Measurements from ENCODE around the gene MRPL39. TPM values are rescaled to one million over a fixed set of nuclear protein-coding genes. Genes with fewer than 3 reads are reported as not detected.

Gene MRPL39
- total and polyA plus RNA-seq, 2 of the 4 experiments (the other 2 are of a cell fraction): 15.2 to 20.6 TPM

- TF ChIP-seq SMC3 (IDR thresholded peaks at IDR 0.05; ENCODE audit: low read depth, low read length) (peak; percentile 50), ELK1 (IDR thresholded peaks at IDR 0.05; ENCODE audit: borderline replicate concordance, low read depth, low read length) (no peak), MXI1 (IDR thresholded peaks at IDR 0.05; ENCODE audit: borderline replicate concordance, low read depth, low read length) (0 out of 2 replicates have a peak, but pooled peaks have one; percentile 52)
Observed at GRCh38 chr21:25607151-25608043, at the start of gene MRPL39 (continued).

GRCh38 chr21:25656412-25656811 is 49.1 kb upstream of the MRPL39 start:
- dilution Hi-C loops (cut with HindIII; ENCODE audit: low sequenced_read_pairs, unreplicated experiment): no loop called here
- no peak overlapping the region for H3K4ac ChIP-seq (ENCODE audit: low read depth, low read length)
- no peak overlapping the region for H2BK5ac ChIP-seq (ENCODE audit: low read depth, low read length, poor library complexity, severe bottlenecking)
- intact Hi-C loops (cut with micrococcal nuclease): no loop called here
- H2AK9ac ChIP-seq (replicated peaks; ENCODE audit: low read depth, low read length, poor library complexity): no peak overlapping the region
- H3K36me3 ChIP-seq (ENCODE audit: control insufficient read depth, insufficient read depth, low read length): no peaks in the 10 kb centered on the region
- no peak overlapping the region for H3K9ac ChIP-seq (ENCODE audit: low read depth, low read length)
- POLR2A ChIA-PET (ENCODE audit: unreplicated experiment): no interaction called here
- no peak overlapping the region for H3K56ac ChIP-seq (ENCODE audit: extremely low read depth, insufficient read depth, low read length)
- no TSS peak for BruUV-seq (replicated peaks)
- H4K8ac ChIP-seq (ENCODE audit: low read depth in 2 of 2, low read length in 2 of 2): no peak overlapping the region
- TF ChIP-seq CTCF (conservative IDR thresholded peaks at IDR 0.05; ENCODE audit: low read depth, low read length): no peak
- no peak for TF ChIP-seq RFX5 (IDR thresholded peaks at IDR 0.05; ENCODE audit: low read depth, low read length)
- no peak for TF ChIP-seq CEBPB (IDR thresholded peaks at IDR 0.05; ENCODE audit: low read depth, low read length)
- TF ChIP-seq POLR2A (IDR thresholded peaks at IDR 0.05; ENCODE audit: low read depth, low read length): no peak
- TF ChIP-seq RCOR1 (IDR thresholded peaks at IDR 0.05; ENCODE audit: insufficient replicate concordance, low read length): no peak
- TF ChIP-seq SMC3 (IDR thresholded peaks at IDR 0.05; ENCODE audit: low read depth, low read length): no peak
- H4K5ac ChIP-seq (ENCODE audit: low read depth, low read length): no peak overlapping the region
- H3K9me1 ChIP-seq (ENCODE audit: insufficient read depth, low read length): no peaks in the 10 kb centered on the region
- no CpG with 5 or more reads among the region's 2 CpGs for WGBS, 2 experiments (ENCODE audit: extremely low coverage in 2 of 2, insufficient read length in 1 of 2)
- in situ Hi-C loops (cut with MboI; ENCODE audit: low sequenced_read_pairs): no loop called here
- H3K27ac ChIP-seq (ENCODE audit: insufficient read depth, low read length): no peak overlapping the region
- no peak for DNase-seq
- H3K27me3 ChIP-seq (ENCODE audit: control insufficient read depth, insufficient read depth, low read length): no peaks in the 10 kb centered on the region
- no peak overlapping the region for H4K91ac ChIP-seq (ENCODE audit: insufficient read depth, low read depth, low read length)
- no peaks in the 10 kb centered on the region for H3K9me3 ChIP-seq (ENCODE audit: control insufficient read depth, insufficient read depth, low read length)
- H2BK15ac ChIP-seq (ENCODE audit: low read depth, low read length): no peak overlapping the region
- H3K4me3 ChIP-seq (ENCODE audit: insufficient read depth, low read depth, low read length): no peak overlapping the region
- H3K4me1 ChIP-seq (ENCODE audit: control insufficient read depth, insufficient read depth, low read length): no peaks in the 10 kb centered on the region
- H2AFZ ChIP-seq (replicated peaks; ENCODE audit: low read length, poor library complexity): no peak overlapping the region
- no peak overlapping the region for H3K4me2 ChIP-seq (ENCODE audit: low read depth, low read length)
- H3K18ac ChIP-seq (ENCODE audit: low read depth, low read length): no peak overlapping the region
- H3K14ac ChIP-seq (replicated peaks; ENCODE audit: low read depth, low read length): no peak overlapping the region
- no peak overlapping the region for H2BK120ac ChIP-seq (ENCODE audit: low read depth, low read length)
- H2BK20ac ChIP-seq (ENCODE audit: low read depth, low read length): no peak overlapping the region
- no peak overlapping the region for H2AK5ac ChIP-seq (ENCODE audit: low read depth, low read length)
- no peak overlapping the region for H3K23ac ChIP-seq (ENCODE audit: low read depth, low read length)
- ATAC-seq (ENCODE audit: low read depth): no peak
- CTCF ChIA-PET: interaction anchor here (0.6 kb wide), 1 partner anchor 28 kb away, joined by 4 read pairs; no protein-coding TSS in a partner anchor
- no peaks in the 10 kb centered on the region for H3K79me1 ChIP-seq (ENCODE audit: low read depth in 1 of 2, low read length in 2 of 2)
- H4K20me1 ChIP-seq (ENCODE audit: insufficient read depth, low read length): no peaks in the 10 kb centered on the region
